K562 (cell line): ENCODE data around the gene ABHD3. TPM values are rescaled to one million over a fixed set of nuclear protein-coding genes. Genes with fewer than 3 reads are reported as not detected.

Experiments used
- ATAC-seq: fragments of 200-7000 bp; cut with Tn5 transposase; 3 replicates; pipeline ENCODE4 v1.9.1; 2020; ENCODE audit warnings: moderate library complexity
- BruUV-seq: library from RNA; stranded (reverse); fragments of 400-500 nt; replicated peaks from 2 replicates; lab custom pipeline; 2021; lab: Mats Ljungman, UMichigan
- CTCF ChIA-PET: fragments of 300-600 bp; formaldehyde crosslinking; extraction: SDS; loops from one replicate; lab custom pipeline; 2021; ENCODE audit warnings: low intra/inter-chr PET ratio; lab: Yijun Ruan, JAX
- POLR2A ChIA-PET: fragments of 300-600, 350-650 bp; sonication (Branson Sonifier 250); formaldehyde crosslinking; extraction: SDS; loops from one replicate; lab custom pipeline; 2021; ENCODE audit warnings: antibody characterized with exemption, inconsistent platforms; lab: Yijun Ruan, JAX
- DNase-seq, 4 experiments: peaks; one replicate each; pipeline versions ENCODE4 v3.0.0 to v3.0.0-alpha.2; 2011 to 2018; ENCODE audit warnings: low spot score in 3 of 4, mixed read lengths in 3 of 4; ENCODE audit errors: extremely low read depth in 1 of 4
- FAIRE-seq: peaks from 2 replicates; lab custom pipeline; 2011; peaks lifted over from hg19 to GRCh38; lab: Jason Lieb, UNC
- H2AFZ ChIP-seq: 2 replicates; pipeline ENCODE4 v1.6.0; 2011; ENCODE audit warnings: low read depth, low read length, control low read depth, inconsistent platforms
- H3K27ac ChIP-seq: fragments of 200-600 bp; 3 replicates; pipeline ENCODE4 v1.8.0; 2011; ENCODE audit warnings: low read depth, mild to moderate bottlenecking, control low read depth, inconsistent platforms, low read length, moderate library complexity, mixed read lengths; ENCODE audit errors: extremely low read depth
- H3K27me3 ChIP-seq, 2 experiments: fragments of 300-600 bp in 1 of 2; 2 replicates in 1 of 2; 3 replicates in 1 of 2; pipeline versions ENCODE4 v1.6.0 to v1.8.0; 2011; ENCODE audit warnings: inconsistent platforms in 2 of 2, low read length in 2 of 2, mild to moderate bottlenecking in 1 of 2, mixed read lengths in 1 of 2, moderate library complexity in 1 of 2; ENCODE audit not compliant: control insufficient read depth in 2 of 2, insufficient read depth in 2 of 2
- H3K36me3 ChIP-seq: fragments of 300-600 bp; 3 replicates; pipeline ENCODE4 v1.8.0; 2011; ENCODE audit warnings: mild to moderate bottlenecking, low read length, inconsistent platforms; ENCODE audit not compliant: control insufficient read depth, insufficient read depth
- H3K4me1 ChIP-seq, 2 experiments: fragments of 200-600 bp in 1 of 2; replicated peaks in 1 of 2; 2 replicates in 1 of 2; 3 replicates in 1 of 2; pipeline versions ENCODE4 v1.5.1 to v1.8.0; 2011; ENCODE audit warnings: inconsistent platforms in 2 of 2, low read length in 2 of 2, mild to moderate bottlenecking in 1 of 2, mixed read lengths in 1 of 2, moderate library complexity in 1 of 2; ENCODE audit not compliant: control insufficient read depth in 2 of 2, insufficient read depth in 2 of 2
- H3K4me2 ChIP-seq: 2 replicates; pipeline ENCODE4 v1.6.1; 2011; ENCODE audit warnings: low read length, control low read depth, inconsistent platforms, mixed read lengths; ENCODE audit not compliant: insufficient read depth
- H3K4me3 ChIP-seq: fragments of 200-600 bp; sonication (generic), shearing (Covaris generic); 2 replicates; pipeline ENCODE4 v1.5.1; 2016; ENCODE audit warnings: control low read depth, inconsistent platforms
- H3K79me2 ChIP-seq: fragments of 200-600 bp; 3 replicates; pipeline ENCODE4 v1.8.0; 2011; ENCODE audit warnings: low read length, inconsistent platforms; ENCODE audit not compliant: control insufficient read depth, insufficient read depth
- H3K9ac ChIP-seq, 2 experiments: 2 replicates each; pipeline versions ENCODE4 v1.6.0 to v1.6.1; 2011; ENCODE audit warnings: low read depth in 2 of 2, low read length in 2 of 2, control low read depth in 1 of 2, inconsistent platforms in 1 of 2, mild to moderate bottlenecking in 1 of 2, mixed read lengths in 1 of 2; ENCODE audit not compliant: insufficient read depth in 1 of 2
- H3K9me1 ChIP-seq: one replicate; pipeline ENCODE4 v1.6.0; 2011; ENCODE audit warnings: inconsistent platforms, mild to moderate bottlenecking, low read length, moderate library complexity; ENCODE audit not compliant: control insufficient read depth, insufficient read depth
- H3K9me3 ChIP-seq: replicated peaks from 2 replicates; pipeline ENCODE4 v1.5.1; 2011; ENCODE audit warnings: low read depth, low read length, inconsistent platforms; ENCODE audit not compliant: control insufficient read depth, insufficient read depth
- H4K20me1 ChIP-seq: replicated peaks from 2 replicates; pipeline ENCODE4 v1.6.1; 2011; ENCODE audit warnings: low read length, inconsistent platforms, mixed read lengths; ENCODE audit not compliant: control insufficient read depth, insufficient read depth
- CEBPB ChIP-seq: fragments of 450-650 bp; IDR thresholded peaks from 2 replicates; pipeline ENCODE4 v1.6.1; 2016; ENCODE audit warnings: missing genetic modification characterization, missing compliant biosample characterization
- CHCHD3 ChIP-seq: fragments of 250-450 bp; sonication (Bioruptor Pico); IDR thresholded peaks from 2 replicates; pipeline ENCODE4 v2.1.2; 2022; ENCODE audit warnings: mild to moderate bottlenecking
- CTCF ChIP-seq, 3 experiments: IDR thresholded peaks in 2 of 3; conservative IDR thresholded peaks in 1 of 3; 2 replicates each; pipeline ENCODE4 v1.5.1; 2011 to 2012; ENCODE audit warnings: low read length in 3 of 3, mild to moderate bottlenecking in 3 of 3, control low read depth in 2 of 3, improper control_type of control experiment in 1 of 3, inconsistent platforms in 1 of 3, low read depth in 1 of 3, mixed read lengths in 1 of 3, moderate library complexity in 1 of 3; ENCODE audit not compliant: insufficient read depth in 2 of 3
- E2F3 ChIP-seq: fragments of 250-450 bp; sonication (Bioruptor Pico); IDR thresholded peaks from 2 replicates; pipeline ENCODE4 v1.4.0; 2020; ENCODE audit warnings: mild to moderate bottlenecking
- HDAC2 ChIP-seq: fragments of 450-650 bp; IDR thresholded peaks from 2 replicates; pipeline ENCODE4 v1.6.1; 2016; ENCODE audit warnings: mild to moderate bottlenecking
- HIVEP1 ChIP-seq: fragments of 250-450 bp; sonication (Bioruptor Pico); IDR thresholded peaks from 2 replicates; pipeline ENCODE4 v1.4.0; 2020; ENCODE audit warnings: mild to moderate bottlenecking
- KLF13 ChIP-seq: fragments of 450-650 bp; IDR thresholded peaks from 2 replicates; pipeline ENCODE4 v1.6.1; 2016; ENCODE audit warnings: missing genetic modification characterization, low read depth, mild to moderate bottlenecking, missing compliant biosample characterization, moderate library complexity, borderline replicate concordance
- NCOA4 ChIP-seq: fragments of 450-650 bp; IDR thresholded peaks from 2 replicates; pipeline ENCODE4 v1.6.1; 2018; ENCODE audit warnings: mild to moderate bottlenecking; ENCODE audit not compliant: partially characterized antibody
- PHTF2 ChIP-seq: fragments of 250-450 bp; sonication (Bioruptor Pico); IDR thresholded peaks from 2 replicates; pipeline ENCODE4 v1.5.0; 2021; ENCODE audit warnings: mild to moderate bottlenecking
- VEZF1 ChIP-seq: fragments of 200-800 bp; sonication (Bioruptor generic); IDR thresholded peaks from 2 replicates; pipeline ENCODE4 v1.6.1; 2017; ENCODE audit warnings: missing genetic modification characterization, missing compliant biosample characterization
- ZNF133 ChIP-seq: fragments of 250-450 bp; sonication (Bioruptor Pico); IDR thresholded peaks from 2 replicates; pipeline ENCODE4 v1.4.0; 2020; ENCODE audit warnings: mild to moderate bottlenecking
- ZNF174 ChIP-seq: fragments of 250-450 bp; sonication (Bioruptor Pico); IDR thresholded peaks from 2 replicates; pipeline ENCODE4 v1.4.0; 2020; ENCODE audit warnings: mild to moderate bottlenecking
- WGBS: fragments of 100-300 bp; shearing (Covaris generic); methylation state at CpG from one replicate; pipeline ENCODE4 v1.1.6; 2016; ENCODE audit warnings: low coverage, mixed read lengths; ENCODE audit not compliant: insufficient coverage; ENCODE audit errors: missing lambda C conversion rate; 5-methylcytosine and 5-hydroxymethylcytosine counted together
- in situ Hi-C: fragments of 300-500 bp; cut with MboI; formaldehyde crosslinking; loops from 4 replicates; pipeline ENCODE4 v1.15.0; 2018; ENCODE audit warnings: inconsistent platforms, mixed read lengths
- intact Hi-C: fragments of 100-400 bp; cut with micrococcal nuclease; formaldehyde crosslinking; loops from 2 replicates; pipeline ENCODE4 v1.14.2; 2022
- polyA plus RNA-seq, 8 experiments: library from polyadenylated mRNA; depleted of rRNA in 4 of 8; stranded (reverse) in 5 of 8; unstranded in 3 of 8; fragments of >200 nt; fragmentation: Nextera tagmentation in 2 of 8; fragmentation: Illumina TruSeq in 1 of 8; extraction: Ambion mirVana in 2 of 8; extraction: Trizol in 1 of 8; gene quantifications; 2 replicates each; pipeline versions ENCODE4 v1.2.1 to v1.2.3, GENCODE V29; 2011 to 2014; ENCODE audit warnings: inconsistent platforms in 1 of 8, missing spikeins in 1 of 8
- total RNA-seq, 7 experiments: library from RNA; depleted of rRNA in 6 of 7; stranded (reverse); fragments of >200 nt in 6 of 7; fragmentation: Illumina TruSeq in 2 of 7; extraction: Trizol in 2 of 7; gene quantifications; 2 replicates each; pipeline versions ENCODE4 v1.2.1 to v1.2.3, GENCODE V29; 2011 to 2021; ENCODE audit warnings: low replicate concordance in 1 of 7
- TF ChIP-seq, protein P1 (sequence below): fragments of 450-650 bp; IDR thresholded peaks from 2 replicates; pipeline ENCODE4 v1.6.1; 2016; ENCODE audit warnings: low read depth

The ABHD3 gene
- total and polyA plus RNA-seq, 9 of the 15 experiments (the other 6 are each of a cell fraction or from before 2014, with no cell fraction given), result 6.3 to 38.8 (median 19.4) TPM

- H3K9me3 ChIP-seq, result no peaks in the 10 kb centered on the region; the same call in 1 of the 2 replicates
- 92% methylated on average over 9 of the region's 9 CpGs for WGBS
- DNase-seq (no peak), ATAC-seq (no peak), FAIRE-seq (no peak)
- no peaks in the 10 kb centered on the region for H4K20me1 ChIP-seq
- no TSS peak for BruUV-seq
- CTCF ChIA-PET, result no interaction called here
- in situ Hi-C loops, result no loop called here
- no peak overlapping the region for H3K4me3 ChIP-seq
- POLR2A ChIA-PET, result no interaction called here
- no peak overlapping the region for H3K27ac ChIP-seq
- intact Hi-C loops, result no loop called here
- no peaks in the 10 kb centered on the region for H3K27me3 ChIP-seq
- H3K9ac ChIP-seq, result no peak overlapping the region
- H3K4me2 ChIP-seq, result no peak overlapping the region
- H3K9me1 ChIP-seq, result no peaks in the 10 kb centered on the region
- H3K4me1 ChIP-seq, result no peaks in the 10 kb centered on the region
- no peaks in the 10 kb centered on the region for H3K79me2 ChIP-seq
- H3K36me3 ChIP-seq, result peaks cover 22% of the 10 kb centered on the region; the same call in 2 of the 3 replicates
- no peak overlapping the region for H2AFZ ChIP-seq
- TF ChIP-seq CEBPB (tag), result no peak
- no peak for TF ChIP-seq NCOA4
- no peak for TF ChIP-seq PHTF2
- TF ChIP-seq, protein P1, sequence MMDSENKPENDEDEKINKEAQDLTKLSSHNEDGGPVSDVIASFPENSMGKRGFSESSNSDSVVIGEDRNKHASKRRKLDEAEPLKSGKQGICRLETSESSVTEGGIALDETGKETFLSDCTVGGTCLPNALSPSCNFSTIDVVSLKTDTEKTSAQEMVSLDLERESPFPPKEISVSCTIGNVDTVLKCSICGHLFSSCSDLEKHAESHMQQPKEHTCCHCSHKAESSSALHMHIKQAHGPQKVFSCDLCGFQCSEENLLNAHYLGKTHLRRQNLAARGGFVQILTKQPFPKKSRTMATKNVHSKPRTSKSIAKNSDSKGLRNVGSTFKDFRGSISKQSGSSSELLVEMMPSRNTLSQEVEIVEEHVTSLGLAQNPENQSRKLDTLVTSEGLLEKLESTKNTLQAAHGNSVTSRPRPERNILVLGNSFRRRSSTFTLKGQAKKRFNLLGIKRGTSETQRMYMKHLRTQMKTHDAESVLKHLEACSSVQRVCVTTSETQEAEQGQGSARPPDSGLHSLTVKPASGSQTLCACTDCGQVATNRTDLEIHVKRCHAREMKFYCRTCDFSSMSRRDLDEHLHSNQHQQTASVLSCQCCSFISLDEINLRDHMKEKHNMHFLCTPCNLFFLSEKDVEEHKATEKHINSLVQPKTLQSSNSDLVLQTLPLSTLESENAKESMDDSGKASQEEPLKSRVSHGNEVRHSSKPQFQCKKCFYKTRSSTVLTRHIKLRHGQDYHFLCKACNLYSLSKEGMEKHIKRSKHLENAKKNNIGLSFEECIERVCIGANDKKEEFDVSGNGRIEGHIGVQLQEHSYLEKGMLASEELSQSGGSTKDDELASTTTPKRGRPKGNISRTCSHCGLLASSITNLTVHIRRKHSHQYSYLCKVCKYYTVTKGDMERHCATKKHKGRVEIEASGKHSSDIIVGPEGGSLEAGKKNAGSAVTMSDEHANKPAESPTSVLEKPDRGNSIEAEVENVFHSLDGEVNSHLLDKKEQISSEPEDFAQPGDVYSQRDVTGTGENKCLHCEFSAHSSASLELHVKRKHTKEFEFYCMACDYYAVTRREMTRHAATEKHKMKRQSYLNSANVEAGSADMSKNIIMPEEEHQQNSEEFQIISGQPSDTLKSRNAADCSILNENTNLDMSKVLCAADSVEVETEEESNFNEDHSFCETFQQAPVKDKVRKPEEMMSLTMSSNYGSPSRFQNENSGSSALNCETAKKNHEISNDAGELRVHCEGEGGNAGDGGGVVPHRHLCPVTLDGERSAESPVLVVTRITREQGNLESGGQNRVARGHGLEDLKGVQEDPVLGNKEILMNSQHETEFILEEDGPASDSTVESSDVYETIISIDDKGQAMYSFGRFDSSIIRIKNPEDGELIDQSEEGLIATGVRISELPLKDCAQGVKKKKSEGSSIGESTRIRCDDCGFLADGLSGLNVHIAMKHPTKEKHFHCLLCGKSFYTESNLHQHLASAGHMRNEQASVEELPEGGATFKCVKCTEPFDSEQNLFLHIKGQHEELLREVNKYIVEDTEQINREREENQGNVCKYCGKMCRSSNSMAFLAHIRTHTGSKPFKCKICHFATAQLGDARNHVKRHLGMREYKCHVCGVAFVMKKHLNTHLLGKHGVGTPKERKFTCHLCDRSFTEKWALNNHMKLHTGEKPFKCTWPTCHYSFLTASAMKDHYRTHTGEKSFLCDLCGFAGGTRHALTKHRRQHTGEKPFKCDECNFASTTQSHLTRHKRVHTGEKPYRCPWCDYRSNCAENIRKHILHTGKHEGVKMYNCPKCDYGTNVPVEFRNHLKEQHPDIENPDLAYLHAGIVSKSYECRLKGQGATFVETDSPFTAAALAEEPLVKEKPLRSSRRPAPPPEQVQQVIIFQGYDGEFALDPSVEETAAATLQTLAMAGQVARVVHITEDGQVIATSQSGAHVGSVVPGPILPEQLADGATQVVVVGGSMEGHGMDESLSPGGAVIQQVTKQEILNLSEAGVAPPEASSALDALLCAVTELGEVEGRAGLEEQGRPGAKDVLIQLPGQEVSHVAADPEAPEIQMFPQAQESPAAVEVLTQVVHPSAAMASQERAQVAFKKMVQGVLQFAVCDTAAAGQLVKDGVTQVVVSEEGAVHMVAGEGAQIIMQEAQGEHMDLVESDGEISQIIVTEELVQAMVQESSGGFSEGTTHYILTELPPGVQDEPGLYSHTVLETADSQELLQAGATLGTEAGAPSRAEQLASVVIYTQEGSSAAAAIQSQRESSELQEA, result no peak
- TF ChIP-seq ZNF133 (CRISPR knock-in tag), result no peak
- TF ChIP-seq ZNF174, result no peak
- no peak for TF ChIP-seq KLF13 (tag)
- TF ChIP-seq HDAC2, result no peak
- no peak for TF ChIP-seq CHCHD3 (CRISPR knock-in tag)
- no peak for TF ChIP-seq CTCF (IDR thresholded peaks at IDR 0.05 in 2 of 3, conservative IDR thresholded peaks at IDR 0.05 in 1 of 3; ENCODE audit: insufficient read depth in 2 of 3, low read depth in 1 of 3, low read length in 3 of 3)
- no peak for TF ChIP-seq E2F3 (CRISPR knock-in tag)
- TF ChIP-seq HIVEP1 (CRISPR knock-in tag), result no peak
- no peak for TF ChIP-seq VEZF1 (CRISPR knock-in tag)
These were observed 42.0 kb downstream of the ABHD3 start for GRCh38 chr18:21662581-21662980.
